Activated CD4-positive, alpha-beta T cell treated with anti-CD3 and anti-CD28 coated beads, Interleukin-2, Interleukin-4, amounts not matched to agents 100 ng/mL and 50 ng/mL, durations not matched to agents 16 hours and 8 hours (primary cell): ENCODE measurements around the gene LMNTD1.
"Not testable (repeated sequence)": the region's sequence is repeated elsewhere in the genome, so short reads cannot be mapped to it uniquely, and the experiment has no call there.

Experiments
- DNase-seq: peaks from one replicate; pipeline ENCODE4 v3.0.0-alpha.2; 2020; ENCODE audit warnings: low spot score

The LMNTD1 gene

GRCh38 chr12:25491396-25492325, 61.4 kb downstream of the LMNTD1 start:
- no peak for DNase-seq

- not testable (repeated sequence) for DNase-seq
Measured at GRCh38 chr12:25488956-25489870, 63.9 kb downstream of the LMNTD1 start.

- no peak for DNase-seq
Measured at GRCh38 chr12:25482625-25483024, 70.5 kb downstream of the LMNTD1 start.

- DNase-seq = no peak
Measured at GRCh38 chr12:25480145-25480544, 72.9 kb downstream of the LMNTD1 start.

- DNase-seq = no peak
Measured at GRCh38 chr12:25477217-25477616, 75.9 kb downstream of the LMNTD1 start.

GRCh38 chr12:25472453-25472852, 80.6 kb downstream of the LMNTD1 start:
- DNase-seq = no peak

- no peak for DNase-seq
Measured at GRCh38 chr12:25469861-25470260, 83.2 kb downstream of the LMNTD1 start.

- no peak for DNase-seq
Measured at GRCh38 chr12:25469368-25469767, 83.7 kb downstream of the LMNTD1 start.

GRCh38 chr12:25463521-25463920, 89.6 kb downstream of the LMNTD1 start:
- DNase-seq = no peak

- DNase-seq = no peak
Measured at GRCh38 chr12:25463005-25463404, 90.1 kb downstream of the LMNTD1 start.

GRCh38 chr12:25459541-25459951, 93.5 kb downstream of the LMNTD1 start:
- no peak for DNase-seq

- no peak for DNase-seq
Measured at GRCh38 chr12:25458047-25458552, 95.0 kb downstream of the LMNTD1 start.

- DNase-seq = no peak
Measured at GRCh38 chr12:25456474-25456873, 96.6 kb downstream of the LMNTD1 start.

- DNase-seq = no peak
Measured at GRCh38 chr12:25455696-25456095, 97.4 kb downstream of the LMNTD1 start.

GRCh38 chr12:25449007-25449406, 104.1 kb downstream of the LMNTD1 start:
- no peak for DNase-seq

GRCh38 chr12:25447046-25447445, 106.0 kb downstream of the LMNTD1 start:
- no peak for DNase-seq

GRCh38 chr12:25438638-25439037, 114.4 kb downstream of the LMNTD1 start:
- DNase-seq = no peak

- DNase-seq = peak; percentile 71
Measured at GRCh38 chr12:25436206-25437030, 116.7 kb downstream of the LMNTD1 start.

- no peak for DNase-seq
Measured at GRCh38 chr12:25435431-25435830, 117.7 kb downstream of the LMNTD1 start.

GRCh38 chr12:25434515-25434914, 118.6 kb downstream of the LMNTD1 start:
- no peak for DNase-seq

GRCh38 chr12:25433581-25434325, 119.3 kb downstream of the LMNTD1 start:
- DNase-seq = no peak
